GM19023 (cell line): ENCODE measurements around the gene LUZP2.

Experiments
- ATAC-seq: cut with Tn5 transposase; IDR thresholded peaks from one replicate; pipeline ENCODE4 v1.9.1; 2021; ENCODE audit warnings: mild to moderate bottlenecking, moderate library complexity; ENCODE audit not compliant: unreplicated experiment

The LUZP2 gene

GRCh38 chr11:24628224-24628776 is 131.4 kb downstream of the LUZP2 start:
- ATAC-seq: no peak

- ATAC-seq: no peak
These were observed 137.8 kb downstream of the LUZP2 start for GRCh38 chr11:24634606-24635160.

- ATAC-seq: no peak
These were observed 138.9 kb downstream of the LUZP2 start for GRCh38 chr11:24635588-24636290.

GRCh38 chr11:24636291-24636629 is 139.4 kb downstream of the LUZP2 start:
- no peak for ATAC-seq

- no peak for ATAC-seq
These were observed 140.7 kb downstream of the LUZP2 start for GRCh38 chr11:24637520-24637919.

GRCh38 chr11:24642648-24643047 is 145.8 kb downstream of the LUZP2 start:
- no peak for ATAC-seq

GRCh38 chr11:24645563-24645962 is 148.7 kb downstream of the LUZP2 start:
- no peak for ATAC-seq

- ATAC-seq: no peak
These were observed 155.0 kb downstream of the LUZP2 start for GRCh38 chr11:24651873-24652272.

- ATAC-seq: no peak
These were observed 157.0 kb downstream of the LUZP2 start for GRCh38 chr11:24653901-24654300.

- no peak for ATAC-seq
These were observed 164.5 kb downstream of the LUZP2 start for GRCh38 chr11:24661331-24661730.

GRCh38 chr11:24664399-24664798 is 167.5 kb downstream of the LUZP2 start:
- no peak for ATAC-seq

GRCh38 chr11:24667353-24667968 is 170.6 kb downstream of the LUZP2 start:
- no peak for ATAC-seq

- ATAC-seq: no peak
These were observed 182.0 kb downstream of the LUZP2 start for GRCh38 chr11:24678703-24679348.

- no peak for ATAC-seq
These were observed 183.0 kb downstream of the LUZP2 start for GRCh38 chr11:24679821-24680351.

- no peak for ATAC-seq
These were observed 186.7 kb downstream of the LUZP2 start for GRCh38 chr11:24683583-24683982.

GRCh38 chr11:24685821-24686220 is 189.0 kb downstream of the LUZP2 start:
- ATAC-seq: no peak

- ATAC-seq: no peak
These were observed 190.8 kb downstream of the LUZP2 start for GRCh38 chr11:24687531-24688147.

- ATAC-seq: no peak
These were observed 192.1 kb downstream of the LUZP2 start for GRCh38 chr11:24688981-24689380.

GRCh38 chr11:24697522-24698111 is 200.8 kb downstream of the LUZP2 start:
- ATAC-seq: no peak

GRCh38 chr11:24704716-24705115 is 207.9 kb downstream of the LUZP2 start:
- ATAC-seq: no peak

- no peak for ATAC-seq
These were observed 208.6 kb downstream of the LUZP2 start for GRCh38 chr11:24705474-24705873.
